Left lung (tissue), 10 donors: Measurements from ENCODE around the gene TPCN1. TPM values are rescaled to one million over a fixed set of nuclear protein-coding genes. Genes with fewer than 3 reads are reported as not detected.

Source experiments
- ATAC-seq: fragments of 200-7000 bp; cut with Tn5 transposase; one replicate; pipeline ENCODE4 v1.9.1; 2020; ENCODE audit warnings: moderate library complexity
- DNase-seq, 4 donors: peaks; one replicate each; pipeline ENCODE4 v3.0.0-alpha.2; 2013 to 2020
- H3K27ac ChIP-seq, 2 donors: fragments of 200-600 bp; sonication (generic) in 1 of 2; one replicate each; pipeline versions ENCODE4 v1.5.0 to v1.8.0; 2020 to 2021
- H3K27me3 ChIP-seq, 2 donors: fragments of 200-600 bp; sonication (generic) in 1 of 2; one replicate each; pipeline versions ENCODE4 v1.5.0 to v1.8.0; 2020 to 2021
- H3K36me3 ChIP-seq, 2 donors: fragments of 200-600 bp; sonication (generic) in 1 of 2; one replicate each; pipeline versions ENCODE4 v1.5.0 to v1.8.0; 2020 to 2021
- H3K4me1 ChIP-seq, 2 donors: fragments of 200-600 bp; one replicate each; pipeline ENCODE4 v1.8.0; 2021
- H3K4me3 ChIP-seq, 2 donors: fragments of 200-600 bp; sonication (generic) in 1 of 2; one replicate each; pipeline versions ENCODE4 v1.5.0 to v1.8.0; 2020 to 2021; ENCODE audit warnings: mild to moderate bottlenecking in 1 of 2
- H3K9me3 ChIP-seq, 2 donors: fragments of 200-600 bp; sonication (generic) in 1 of 2; one replicate each; pipeline versions ENCODE4 v1.5.0 to v1.8.0; 2020 to 2021
- intact Hi-C, 2 donors: fragments of 100-400 bp; cut with DNase I; formaldehyde crosslinking; loops; one replicate each; pipeline versions ENCODE4 v1.11.2 to v1.14.2; 2022
- polyA plus RNA-seq, 6 donors: library from polyadenylated mRNA; unstranded; fragments of 120-200 nt; gene quantifications; one replicate each; pipeline ENCODE4 v1.2.1, GENCODE V29; 2013; ENCODE audit not compliant: insufficient read length in 6 of 6
- total RNA-seq, 2 donors: library from RNA; stranded (reverse); fragmentation: NEBNext Ultra II Directional; extraction: Animal tissue kit (Norgen Biotek cat#: 25700); gene quantifications; one replicate each; pipeline ENCODE4 v1.2.1, GENCODE V29; 2021
- TF ChIP-seq, protein P1 (sequence below), 2 donors: fragments of 200-600 bp; sonication (generic) in 1 of 2; IDR thresholded peaks; one replicate each; pipeline versions ENCODE4 v1.5.0 to v1.8.0; 2021; ENCODE audit warnings: antibody characterized with exemption in 2 of 2
- donor health status: DM: no; HTN: yes; CAD: no.
- donor health status: DM: no; HTN: no; CAD: no.

The TPCN1 gene
- total and polyA plus RNA-seq, 8 donors, result 24.7 to 54.1 (median 34.8) TPM

DNA sequence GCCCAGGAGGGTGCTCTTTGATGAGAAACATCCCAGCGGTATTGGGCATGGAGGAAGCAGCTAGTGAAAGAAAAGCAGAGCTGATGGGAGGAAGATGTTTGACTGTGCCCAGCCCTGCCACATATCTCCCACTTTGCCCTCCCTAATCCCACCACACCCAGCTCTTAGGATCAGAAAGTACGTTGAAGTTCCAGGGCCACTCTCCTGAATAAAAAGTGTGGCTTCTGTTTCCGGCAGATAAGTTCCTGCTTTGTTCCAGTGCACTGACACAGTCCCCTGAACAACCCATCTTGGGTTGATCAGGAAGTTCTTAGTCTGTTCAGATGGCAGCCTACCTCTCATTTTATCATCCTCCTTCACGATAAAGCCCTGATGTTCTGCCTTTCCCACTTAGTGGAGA lies 16.5 kb downstream of the TPCN1 start:
- intact Hi-C loops, result no loop called here
- DNase-seq, result peak in 1 of 4 donors; percentile 10
- Histone ChIP-seq H3K9me3 (no peaks in the 10 kb centered on the region), H3K27me3 (no peaks in the 10 kb centered on the region), H3K4me1 (peaks cover 23 to 83% of the 10 kb centered on the region in 2 donors), H3K4me3 (no peak overlapping the region), H3K27ac (peak overlapping the region in 1 of 2 donors; percentile 65), H3K36me3 (peaks cover 0 to 16% of the 10 kb centered on the region in 2 donors)
- no peak for ATAC-seq
- TF ChIP-seq, protein P1, sequence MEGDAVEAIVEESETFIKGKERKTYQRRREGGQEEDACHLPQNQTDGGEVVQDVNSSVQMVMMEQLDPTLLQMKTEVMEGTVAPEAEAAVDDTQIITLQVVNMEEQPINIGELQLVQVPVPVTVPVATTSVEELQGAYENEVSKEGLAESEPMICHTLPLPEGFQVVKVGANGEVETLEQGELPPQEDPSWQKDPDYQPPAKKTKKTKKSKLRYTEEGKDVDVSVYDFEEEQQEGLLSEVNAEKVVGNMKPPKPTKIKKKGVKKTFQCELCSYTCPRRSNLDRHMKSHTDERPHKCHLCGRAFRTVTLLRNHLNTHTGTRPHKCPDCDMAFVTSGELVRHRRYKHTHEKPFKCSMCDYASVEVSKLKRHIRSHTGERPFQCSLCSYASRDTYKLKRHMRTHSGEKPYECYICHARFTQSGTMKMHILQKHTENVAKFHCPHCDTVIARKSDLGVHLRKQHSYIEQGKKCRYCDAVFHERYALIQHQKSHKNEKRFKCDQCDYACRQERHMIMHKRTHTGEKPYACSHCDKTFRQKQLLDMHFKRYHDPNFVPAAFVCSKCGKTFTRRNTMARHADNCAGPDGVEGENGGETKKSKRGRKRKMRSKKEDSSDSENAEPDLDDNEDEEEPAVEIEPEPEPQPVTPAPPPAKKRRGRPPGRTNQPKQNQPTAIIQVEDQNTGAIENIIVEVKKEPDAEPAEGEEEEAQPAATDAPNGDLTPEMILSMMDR (IDR thresholded peaks at IDR 0.05), result no peak

DNA sequence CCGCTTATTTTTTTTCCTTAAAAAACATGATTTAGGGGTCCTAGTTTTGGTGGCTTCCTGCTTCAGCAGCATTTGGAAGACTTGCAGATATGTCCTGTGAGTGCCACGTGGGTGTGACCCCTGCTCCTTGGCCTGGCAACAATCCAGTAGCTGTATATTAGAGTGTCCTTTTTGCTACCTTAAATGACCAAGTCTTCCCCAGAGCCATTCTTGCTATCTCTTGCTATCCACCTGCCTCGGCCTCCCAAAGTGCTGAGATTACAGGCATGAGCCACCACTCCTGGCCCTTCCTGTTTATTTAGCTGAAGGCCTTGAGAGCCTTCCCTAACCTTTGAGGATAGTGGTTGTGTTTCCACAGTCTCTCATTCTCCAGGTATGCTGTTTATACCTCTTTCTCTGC lies 17.0 kb downstream of the TPCN1 start:
- TF ChIP-seq, protein P1 (IDR thresholded peaks at IDR 0.05), result no peak
- Histone ChIP-seq H3K4me1 (peaks cover 23 to 83% of the 10 kb centered on the region in 2 donors), H3K36me3 (peaks cover 0 to 13% of the 10 kb centered on the region in 2 donors), H3K9me3 (no peaks in the 10 kb centered on the region), H3K27me3 (no peaks in the 10 kb centered on the region), H3K27ac (peak overlapping the region in 1 of 2 donors; percentile 65), H3K4me3 (no peak overlapping the region)
- ATAC-seq (no peak), DNase-seq (peak in 1 of 4 donors; percentile 9)
- intact Hi-C loops, result no loop called here

GRCh38 chr12:113239288-113239771 lies 18.1 kb downstream of the TPCN1 start:
- peak in 1 of 4 donors; percentile 22 for DNase-seq
- peaks cover 32 to 89% of the 10 kb centered on the region in 2 donors for H3K4me1 ChIP-seq
- H3K27ac ChIP-seq, result peak overlapping the region in 1 of 2 donors; percentile 29
- no peaks in the 10 kb centered on the region for H3K9me3 ChIP-seq
- peaks cover 0 to 7% of the 10 kb centered on the region in 2 donors for H3K36me3 ChIP-seq
- H3K27me3 ChIP-seq, result no peaks in the 10 kb centered on the region
- no peak for ATAC-seq
- no peak overlapping the region for H3K4me3 ChIP-seq
- intact Hi-C loops, result no loop called here
- TF ChIP-seq, protein P1 (IDR thresholded peaks at IDR 0.05), result no peak

DNA sequence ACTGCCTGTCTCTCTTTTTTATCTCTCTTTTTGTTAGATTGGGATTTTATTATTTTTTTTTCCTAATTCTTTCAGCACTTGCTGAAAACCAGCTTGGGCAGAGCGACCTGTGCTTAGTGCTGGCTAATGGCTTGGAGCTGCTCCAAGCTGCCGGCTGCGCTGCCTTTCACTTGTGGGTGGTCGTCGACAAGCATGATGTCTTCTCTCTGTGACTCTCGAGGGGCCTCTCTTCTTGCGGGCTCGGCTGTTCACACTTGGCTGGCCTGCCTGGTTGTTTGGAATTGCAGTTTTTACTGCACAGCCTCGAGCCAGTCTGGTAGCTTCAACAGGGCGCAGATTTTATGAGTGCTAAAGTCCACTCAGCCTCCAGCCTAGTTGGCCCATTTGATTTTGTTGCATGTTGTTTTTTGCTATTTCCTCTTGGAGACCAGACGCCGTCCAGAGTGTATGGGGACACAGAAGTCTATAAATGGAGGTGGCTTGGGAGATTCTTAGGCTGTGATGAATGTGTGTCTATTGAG lies 18.6 kb downstream of the TPCN1 start:
- ATAC-seq, result no peak
- Histone ChIP-seq H3K9me3 (no peaks in the 10 kb centered on the region), H3K27me3 (no peaks in the 10 kb centered on the region), H3K4me3 (no peak overlapping the region), H3K27ac (peak overlapping the region in 1 of 2 donors; percentile 29), H3K4me1 (peaks cover 37 to 94% of the 10 kb centered on the region in 2 donors), H3K36me3 (peaks cover 0 to 5% of the 10 kb centered on the region in 2 donors)
- peak in 2 of 4 donors; percentile 28 to 82 for DNase-seq
- intact Hi-C loops, result no loop called here
- TF ChIP-seq, protein P1 (IDR thresholded peaks at IDR 0.05), result no peak

DNA sequence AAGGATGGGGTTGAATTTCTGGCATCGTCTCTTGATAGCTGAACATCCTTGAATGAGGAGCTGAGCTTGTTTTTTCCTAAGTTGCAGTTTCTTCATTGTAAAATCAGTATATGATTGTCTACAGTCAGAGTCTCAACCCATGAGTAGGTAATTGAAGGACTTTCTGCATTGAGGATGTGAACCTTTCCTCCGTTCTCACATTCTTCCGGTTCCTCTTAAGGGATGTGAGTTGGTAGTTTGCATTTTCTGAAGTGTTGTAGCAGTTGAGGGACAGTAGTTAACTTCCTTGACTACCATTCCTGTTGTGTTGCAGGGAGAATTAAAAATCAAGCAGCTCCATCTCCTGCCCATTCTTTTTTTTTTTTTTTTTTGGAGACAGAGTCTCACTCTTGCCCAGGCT lies 19.1 kb downstream of the TPCN1 start:
- TF ChIP-seq, protein P1 (IDR thresholded peaks at IDR 0.05), result no peak
- ATAC-seq, result no peak
- intact Hi-C loops, result no loop called here
- no peaks in the 10 kb centered on the region for H3K27me3 ChIP-seq
- H3K4me3 ChIP-seq, result no peak overlapping the region
- peak overlapping the region in 1 of 2 donors; percentile 84 for H3K27ac ChIP-seq
- peaks cover 0 to 5% of the 10 kb centered on the region in 2 donors for H3K36me3 ChIP-seq
- no peaks in the 10 kb centered on the region for H3K9me3 ChIP-seq
- no peak for DNase-seq
- peaks cover 39 to 96% of the 10 kb centered on the region in 2 donors for H3K4me1 ChIP-seq
